Measurements from ENCODE around the gene CHSY1. TPM values are rescaled to one million over a fixed set of nuclear protein-coding genes. Genes with fewer than 3 reads are reported as not detected.
A peak's percentile ranks its signal among the peaks of the same experiment; 100 is the strongest.

CHSY1 gene
- total RNA-seq, 1 donor from 2014 or later: 20.4 TPM

GRCh38 chr15:101161656-101162055, 90.2 kb downstream of the CHSY1 start:
- ChIA-PET POLR2A (no interaction called here), CTCF (no interaction called here)
- peaks cover 15% of the 10 kb centered on the region for H3K4me1 Mint-ChIP-seq
- H3K36me3 Mint-ChIP-seq (ENCODE audit: low read depth): peaks cover 2% of the 10 kb centered on the region
- H3K27me3 Mint-ChIP-seq: no peaks in the 10 kb centered on the region
- intact Hi-C loops (cut with micrococcal nuclease): no loop called here
- H3K4me3 Mint-ChIP-seq: no peak overlapping the region
- ATAC-seq (ENCODE audit: low read depth) (no peak), DNase-seq (no peak)
- TF ChIP-seq CTCF (IDR thresholded peaks at IDR 0.05): no peak
- peaks cover 14% of the 10 kb centered on the region for H3K9me3 Mint-ChIP-seq
- H3K27ac Mint-ChIP-seq: no peak overlapping the region

- Mint-ChIP-seq H3K27me3 (no peaks in the 10 kb centered on the region), H3K4me1 (peaks cover 24% of the 10 kb centered on the region), H3K36me3 (ENCODE audit: low read depth) (no peaks in the 10 kb centered on the region), H3K27ac (no peak overlapping the region), H3K4me3 (no peak overlapping the region), H3K9me3 (peaks cover 6% of the 10 kb centered on the region)
- intact Hi-C loops (cut with micrococcal nuclease): no loop called here
- CTCF ChIA-PET: no interaction called here
- no peak for TF ChIP-seq CTCF (IDR thresholded peaks at IDR 0.05)
- DNase-seq (no peak), ATAC-seq (ENCODE audit: low read depth) (no peak)
- POLR2A ChIA-PET: interaction anchor here (0.6 kb wide), 1 partner anchor 116 kb away, joined by 3 read pairs; no protein-coding TSS in a partner anchor
Measured at GRCh38 chr15:101159936-101160815, 91.7 kb downstream of the CHSY1 start.

GRCh38 chr15:101159096-101159935, 92.5 kb downstream of the CHSY1 start:
- peaks cover 4% of the 10 kb centered on the region for H3K9me3 Mint-ChIP-seq
- no peak overlapping the region for H3K4me3 Mint-ChIP-seq
- ATAC-seq (ENCODE audit: low read depth): peak; percentile 12
- H3K4me1 Mint-ChIP-seq: peaks cover 24% of the 10 kb centered on the region
- CTCF ChIA-PET: interaction anchor here (1.1 kb wide), 1 partner anchor 38 kb away, joined by 3 read pairs; no protein-coding TSS in a partner anchor
- POLR2A ChIA-PET: interaction anchor here (0.6 kb wide), 1 partner anchor 117 kb away, joined by 3 read pairs; no protein-coding TSS in a partner anchor
- no peak overlapping the region for H3K27ac Mint-ChIP-seq
- DNase-seq: no peak
- intact Hi-C loops (cut with micrococcal nuclease): no loop called here
- no peaks in the 10 kb centered on the region for H3K36me3 Mint-ChIP-seq (ENCODE audit: low read depth)
- no peaks in the 10 kb centered on the region for H3K27me3 Mint-ChIP-seq
- no peak for TF ChIP-seq CTCF (IDR thresholded peaks at IDR 0.05)

- ChIA-PET POLR2A (interaction anchor here (0.7 to 1.4 kb wide), 2 partner anchors 18 to 86 kb away, joined by 3 read pairs; no protein-coding TSS in a partner anchor), CTCF (interaction anchor here (1.1 kb wide), 1 partner anchor 37 kb away, joined by 3 read pairs; no protein-coding TSS in a partner anchor)
- ATAC-seq (ENCODE audit: low read depth): no peak
- Mint-ChIP-seq H3K36me3 (ENCODE audit: low read depth) (no peaks in the 10 kb centered on the region), H3K4me3 (no peak overlapping the region), H3K4me1 (peaks cover 24% of the 10 kb centered on the region), H3K9me3 (no peaks in the 10 kb centered on the region), H3K27me3 (no peaks in the 10 kb centered on the region), H3K27ac (no peak overlapping the region)
- no peak for DNase-seq
- no peak for TF ChIP-seq CTCF (IDR thresholded peaks at IDR 0.05)
- intact Hi-C loops (cut with micrococcal nuclease): no loop called here
Measured at GRCh38 chr15:101158166-101159095, 93.4 kb downstream of the CHSY1 start.
